ENCODE data around the gene DNM2.
"Not testable (repeated sequence)": the region's sequence is repeated elsewhere in the genome, so short reads cannot be mapped to it uniquely, and the experiment has no call there.

Gene DNM2

DNA sequence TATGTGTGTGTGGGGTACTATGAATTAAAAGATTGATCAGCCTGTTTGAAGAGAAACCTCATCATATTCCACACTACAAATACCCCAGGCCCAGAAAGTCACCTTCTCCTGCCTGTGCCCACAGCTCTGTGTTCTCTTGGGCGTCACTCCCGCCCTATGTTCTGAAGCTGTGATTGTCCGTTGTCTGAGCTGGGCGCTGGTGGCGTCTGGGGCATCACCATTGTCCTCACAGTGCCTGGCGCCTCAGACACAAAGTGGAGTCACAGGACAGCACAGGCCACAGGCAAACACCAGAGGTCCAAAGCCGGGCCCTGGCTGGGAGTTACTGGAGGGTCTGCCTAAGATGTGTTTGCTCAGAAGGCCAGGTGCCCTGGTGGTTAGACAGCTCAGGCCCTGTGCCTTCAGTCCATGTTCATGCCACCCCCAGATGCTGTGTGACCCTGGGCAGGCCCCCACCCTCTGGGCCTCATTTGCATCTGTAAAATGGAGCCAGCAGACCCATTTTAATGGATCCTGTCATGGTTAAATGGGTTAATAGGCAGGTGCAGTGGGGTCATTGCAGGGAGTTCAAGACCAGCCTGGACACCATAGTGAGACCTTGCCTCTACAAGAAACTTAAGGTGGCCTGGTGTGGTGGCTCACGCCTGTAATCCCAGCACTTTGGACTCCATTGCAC is 34.5 kb downstream of the DNM2 start:
- no peak for DNase-seq (ENCODE audit: low spot score)

DNA sequence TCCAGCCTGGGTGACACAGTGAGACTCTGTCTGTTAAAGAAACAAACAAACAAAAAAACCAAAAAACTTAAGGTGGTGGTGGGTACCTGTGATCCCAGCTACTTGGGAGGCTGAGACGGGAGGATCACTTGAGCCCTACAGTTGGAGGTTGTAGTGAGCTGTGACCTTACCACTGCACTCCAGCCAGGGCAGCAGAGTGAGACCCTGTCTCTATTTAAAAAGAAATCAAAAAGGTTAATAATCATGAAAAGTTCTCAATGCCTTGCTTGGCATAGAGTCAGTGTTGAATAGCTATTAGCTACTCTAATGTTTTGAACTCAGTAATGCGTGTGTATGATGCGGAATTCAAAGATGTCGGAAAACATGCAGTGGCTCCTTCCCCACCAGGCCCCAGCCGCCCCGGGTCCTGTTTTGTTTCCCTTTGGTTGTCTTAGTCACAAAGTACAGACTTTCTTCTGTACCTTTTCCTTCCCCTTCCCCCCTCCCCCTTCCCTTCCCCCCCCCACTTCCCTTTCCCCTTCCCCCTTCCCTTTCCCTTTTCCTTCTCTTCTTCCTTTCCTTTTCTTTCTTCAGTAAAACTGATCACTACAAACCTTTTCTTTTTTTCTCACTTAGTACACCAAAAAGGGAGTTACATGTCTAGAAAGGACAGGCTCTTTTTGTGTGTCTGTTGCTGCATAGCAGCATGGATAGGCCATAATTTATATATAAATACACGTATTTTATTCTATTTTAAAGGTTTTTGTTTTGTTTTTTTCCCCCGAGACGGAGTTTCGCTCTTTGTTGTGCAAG is 35.2 kb downstream of the DNM2 start:
- no peak for DNase-seq (ENCODE audit: low spot score)

GRCh38 chr19:10756371-10756770 is 38.5 kb downstream of the DNM2 start:
- no peak for DNase-seq (ENCODE audit: low spot score)

- DNase-seq (ENCODE audit: low spot score): no peak
Measured at GRCh38 chr19:10756791-10757190, 38.9 kb downstream of the DNM2 start.

GRCh38 chr19:10758050-10758449 is 40.2 kb downstream of the DNM2 start:
- not testable (repeated sequence) for DNase-seq (ENCODE audit: low spot score)

GRCh38 chr19:10758978-10759377 is 41.1 kb downstream of the DNM2 start:
- no peak for DNase-seq (ENCODE audit: low spot score)

DNA sequence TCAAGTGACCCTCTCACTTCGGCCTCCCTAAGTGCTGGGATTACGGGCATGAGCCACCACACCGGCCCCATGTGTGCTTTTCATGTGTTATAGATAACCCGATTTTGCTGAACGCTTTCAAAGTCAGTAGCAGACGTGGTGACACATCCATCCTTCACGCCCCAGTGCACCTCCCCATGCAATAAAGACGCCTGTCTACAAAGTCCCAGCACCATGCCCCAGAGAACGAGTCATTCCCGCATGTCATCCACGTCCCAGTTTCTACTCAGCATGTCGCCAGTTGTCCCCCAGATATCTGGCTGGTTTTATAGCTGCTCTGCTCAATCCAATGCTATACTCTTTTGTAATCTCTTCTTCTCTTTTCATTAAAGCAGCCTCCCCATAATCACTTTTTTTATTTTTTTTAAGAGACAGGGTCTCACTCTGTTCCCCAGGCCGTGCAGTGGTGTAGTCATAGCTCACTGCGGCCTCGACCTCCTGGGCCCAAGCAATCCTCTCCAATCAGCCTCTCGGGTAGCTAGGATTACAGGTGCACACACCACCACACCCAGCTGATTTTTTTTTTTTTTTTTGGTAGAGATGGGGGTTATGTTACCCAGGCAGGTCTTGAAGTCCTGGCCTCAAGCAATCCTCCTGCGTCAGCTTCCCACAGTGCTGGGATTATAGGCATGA is 42.5 kb downstream of the DNM2 start:
- DNase-seq (ENCODE audit: low spot score): peak; percentile 79

DNA sequence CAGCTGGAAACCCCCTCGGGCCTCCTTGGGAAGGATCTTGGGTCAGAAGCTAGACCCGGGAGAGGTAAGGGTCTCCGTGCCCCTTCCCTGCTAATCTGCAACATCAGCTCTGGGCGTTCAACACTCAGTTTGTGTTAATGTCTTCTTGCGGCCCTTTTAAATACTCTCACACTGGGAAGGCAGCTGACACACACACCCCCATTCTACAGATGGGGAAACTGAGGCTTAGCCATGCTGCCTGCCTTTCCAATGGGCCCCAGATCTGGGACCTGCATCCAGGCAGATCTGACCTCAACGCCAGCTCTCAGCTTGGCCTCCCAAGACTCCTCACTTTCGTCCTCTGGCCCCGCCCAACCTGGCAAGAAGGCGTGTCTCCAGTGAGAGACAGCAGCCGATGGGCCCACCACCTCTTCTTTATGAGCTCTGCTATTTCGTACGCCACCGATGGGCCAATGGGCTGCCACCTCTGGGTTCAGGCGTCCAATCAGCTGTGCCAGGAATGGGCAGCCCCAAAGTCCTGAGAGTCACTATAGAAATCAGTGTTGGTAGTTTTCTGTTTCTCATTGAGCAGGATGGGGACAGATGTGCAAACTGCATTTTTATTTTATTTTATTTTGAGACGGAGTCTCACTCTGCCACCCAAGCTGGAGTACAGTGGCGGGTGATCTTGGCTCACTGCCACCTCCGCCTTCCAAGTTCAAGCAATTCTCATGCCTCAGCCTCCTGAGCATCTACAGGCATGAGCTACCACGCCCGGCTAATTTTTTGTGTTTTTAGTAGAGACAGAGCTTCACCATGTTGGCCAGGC is 43.8 kb downstream of the DNM2 start:
- DNase-seq (ENCODE audit: low spot score): no peak

DNA sequence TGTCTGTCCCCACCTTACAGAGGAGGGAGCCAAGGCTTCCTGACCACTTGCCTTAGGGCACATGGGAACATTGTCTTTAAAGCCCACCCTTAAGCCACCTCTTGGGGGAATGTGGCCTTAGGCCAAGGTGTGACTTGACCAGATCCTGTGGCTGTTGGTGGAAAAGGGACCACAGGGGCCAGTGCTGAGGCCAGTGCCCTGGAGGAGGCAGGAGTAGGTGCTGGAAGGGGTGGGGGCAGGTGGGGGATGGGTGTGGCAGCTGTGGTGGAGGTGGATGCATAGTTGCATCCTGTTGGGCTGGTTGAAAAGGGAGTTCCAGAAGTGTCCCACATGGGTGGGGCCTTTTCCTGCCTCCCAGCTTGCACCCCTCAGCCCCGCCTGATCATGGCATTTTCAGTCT is 44.8 kb downstream of the DNM2 start:
- no peak for DNase-seq (ENCODE audit: low spot score)

DNA sequence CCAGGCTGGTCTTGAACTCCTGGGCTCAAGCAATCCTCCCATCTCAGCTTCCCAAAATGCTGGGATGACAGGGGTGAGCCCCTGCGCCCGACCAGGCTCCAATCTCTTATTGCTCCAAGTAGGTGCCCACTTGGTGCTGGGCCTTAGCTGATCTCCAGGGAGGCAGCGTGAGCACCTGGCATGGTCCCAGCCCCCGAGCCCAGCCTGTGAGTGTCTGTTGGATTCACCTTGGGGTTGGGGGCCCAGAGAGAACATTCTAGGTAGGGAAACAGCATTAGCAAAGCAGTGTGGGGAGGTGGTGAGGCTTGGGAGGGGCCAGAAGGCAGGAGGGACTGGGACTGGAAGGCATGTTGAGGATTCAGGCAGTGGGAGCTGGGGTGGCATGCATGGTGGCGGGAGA is 45.5 kb downstream of the DNM2 start:
- DNase-seq (ENCODE audit: low spot score): no peak

DNA sequence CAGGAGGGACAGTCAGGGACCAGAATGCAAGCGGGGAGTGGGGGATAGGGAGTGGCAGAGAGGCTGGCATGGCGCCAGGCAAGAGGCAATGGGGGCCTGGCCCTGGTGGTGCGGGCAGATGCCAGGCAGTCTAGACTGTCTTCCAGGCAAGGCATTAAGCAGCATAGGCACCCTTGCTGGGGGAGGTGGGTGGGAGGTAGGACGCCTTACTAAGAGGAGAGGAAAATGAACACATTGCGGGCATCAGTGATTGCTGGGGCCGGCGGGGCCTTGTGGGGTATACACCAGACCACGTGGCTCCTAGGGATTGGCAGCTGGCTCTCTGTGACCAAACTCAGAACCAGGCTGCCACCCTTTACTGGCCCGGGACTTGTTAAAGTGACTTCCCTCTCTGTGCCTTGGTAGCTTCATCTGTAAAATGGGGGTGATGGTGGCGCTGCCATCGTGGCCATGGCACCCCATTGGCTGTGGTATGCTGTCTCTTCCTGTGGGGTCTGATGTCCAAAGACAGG is 46.0 kb downstream of the DNM2 start:
- DNase-seq (ENCODE audit: low spot score): no peak

DNA sequence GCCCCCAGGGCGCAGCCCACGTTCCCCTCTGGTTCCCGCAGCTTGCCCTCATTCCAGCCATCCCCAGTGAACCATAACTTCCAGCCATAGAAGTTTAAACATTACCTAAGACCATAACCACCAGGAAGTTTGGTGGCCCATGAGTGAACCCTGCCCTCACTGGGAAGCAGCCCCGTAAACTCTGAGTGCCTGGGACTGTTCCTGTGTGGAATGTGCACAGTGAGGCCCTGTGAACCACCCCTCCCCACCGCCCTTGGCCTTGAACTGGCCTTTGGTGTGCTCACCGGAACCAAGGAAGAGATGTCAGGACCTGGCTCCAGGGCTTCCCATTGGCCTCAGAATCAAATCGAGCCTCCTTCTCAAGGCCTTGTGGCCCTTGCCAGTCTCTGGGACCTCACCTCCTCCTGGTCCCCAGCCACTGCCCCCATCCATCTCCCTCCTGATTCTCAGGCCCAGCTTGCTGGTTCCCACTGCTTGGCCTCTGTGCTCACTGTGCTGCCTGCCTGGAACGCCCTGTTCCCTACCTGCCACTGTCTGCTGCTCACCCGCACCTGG is 46.5 kb downstream of the DNM2 start:
- DNase-seq (ENCODE audit: low spot score): no peak

- DNase-seq (ENCODE audit: low spot score): no peak
Measured at GRCh38 chr19:10766049-10766623, 48.3 kb downstream of the DNM2 start.

DNA sequence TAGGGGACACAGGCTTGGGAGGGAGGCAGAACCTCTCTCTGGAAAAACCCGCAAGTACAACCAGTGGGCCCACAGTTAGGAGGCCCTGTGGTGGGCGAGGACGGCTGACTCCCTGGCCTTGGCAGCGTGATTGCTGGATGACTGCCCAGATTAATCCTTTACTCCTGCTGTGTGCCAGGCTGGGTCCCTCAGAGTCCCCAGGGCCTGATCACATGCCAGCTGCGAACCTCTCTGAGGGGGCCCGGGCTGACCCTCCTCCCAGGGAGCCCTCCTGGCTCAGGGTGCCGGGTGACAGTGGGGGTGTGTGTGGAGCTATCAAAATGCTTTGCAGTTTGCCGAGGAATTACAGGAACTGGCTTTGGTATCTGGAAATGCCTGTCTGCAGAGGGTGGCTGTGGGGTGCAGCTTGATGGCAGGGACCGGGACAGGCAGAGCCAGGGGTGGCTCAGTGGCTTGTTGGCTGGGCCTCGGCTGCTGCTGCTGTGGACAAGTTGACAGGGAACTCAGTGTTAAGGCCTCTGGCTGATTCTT is 48.9 kb downstream of the DNM2 start:
- DNase-seq (ENCODE audit: low spot score): no peak

DNA sequence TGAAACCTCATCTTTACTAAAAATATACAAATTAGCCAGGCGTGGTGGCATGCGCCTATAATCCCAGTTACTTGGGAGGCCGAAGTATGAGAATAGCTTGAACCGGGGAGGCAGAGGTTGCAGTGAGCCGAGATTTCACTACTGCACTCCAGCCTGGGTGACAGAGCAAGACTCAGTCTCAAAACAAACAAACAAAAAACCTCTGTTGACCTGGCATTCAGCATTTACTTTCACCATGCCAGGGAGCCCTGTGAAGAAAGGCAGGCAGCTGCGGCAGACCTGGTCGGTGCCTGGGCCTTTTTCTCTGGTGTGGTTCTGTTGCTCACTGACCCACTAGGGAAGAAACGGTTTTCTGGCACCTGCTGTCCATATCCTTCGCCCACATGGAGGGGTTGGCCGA is 49.8 kb downstream of the DNM2 start:
- DNase-seq (ENCODE audit: low spot score): no peak

GRCh38 chr19:10768369-10768768 is 50.5 kb downstream of the DNM2 start:
- DNase-seq (ENCODE audit: low spot score): no peak

DNA sequence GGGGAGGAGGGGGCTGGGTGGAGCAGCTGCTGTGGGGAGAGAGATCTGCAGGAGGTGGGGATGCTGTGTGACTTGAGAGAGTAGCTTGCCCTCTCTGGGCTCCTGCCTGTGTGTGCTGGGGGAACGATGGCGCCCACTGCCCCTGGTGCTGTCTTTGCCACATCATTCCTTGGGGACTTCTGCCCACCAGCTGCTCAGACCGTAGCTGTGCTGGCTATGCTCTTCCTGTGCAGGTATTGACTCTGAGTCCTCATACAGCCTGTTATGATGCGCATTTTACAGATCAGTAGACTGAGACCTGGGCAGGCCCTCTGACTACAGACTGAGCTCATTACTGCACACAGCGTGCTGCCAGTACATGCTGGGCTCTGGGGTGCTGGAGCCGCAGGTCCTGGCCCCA is 51.1 kb downstream of the DNM2 start:
- no peak for DNase-seq (ENCODE audit: low spot score)

DNA sequence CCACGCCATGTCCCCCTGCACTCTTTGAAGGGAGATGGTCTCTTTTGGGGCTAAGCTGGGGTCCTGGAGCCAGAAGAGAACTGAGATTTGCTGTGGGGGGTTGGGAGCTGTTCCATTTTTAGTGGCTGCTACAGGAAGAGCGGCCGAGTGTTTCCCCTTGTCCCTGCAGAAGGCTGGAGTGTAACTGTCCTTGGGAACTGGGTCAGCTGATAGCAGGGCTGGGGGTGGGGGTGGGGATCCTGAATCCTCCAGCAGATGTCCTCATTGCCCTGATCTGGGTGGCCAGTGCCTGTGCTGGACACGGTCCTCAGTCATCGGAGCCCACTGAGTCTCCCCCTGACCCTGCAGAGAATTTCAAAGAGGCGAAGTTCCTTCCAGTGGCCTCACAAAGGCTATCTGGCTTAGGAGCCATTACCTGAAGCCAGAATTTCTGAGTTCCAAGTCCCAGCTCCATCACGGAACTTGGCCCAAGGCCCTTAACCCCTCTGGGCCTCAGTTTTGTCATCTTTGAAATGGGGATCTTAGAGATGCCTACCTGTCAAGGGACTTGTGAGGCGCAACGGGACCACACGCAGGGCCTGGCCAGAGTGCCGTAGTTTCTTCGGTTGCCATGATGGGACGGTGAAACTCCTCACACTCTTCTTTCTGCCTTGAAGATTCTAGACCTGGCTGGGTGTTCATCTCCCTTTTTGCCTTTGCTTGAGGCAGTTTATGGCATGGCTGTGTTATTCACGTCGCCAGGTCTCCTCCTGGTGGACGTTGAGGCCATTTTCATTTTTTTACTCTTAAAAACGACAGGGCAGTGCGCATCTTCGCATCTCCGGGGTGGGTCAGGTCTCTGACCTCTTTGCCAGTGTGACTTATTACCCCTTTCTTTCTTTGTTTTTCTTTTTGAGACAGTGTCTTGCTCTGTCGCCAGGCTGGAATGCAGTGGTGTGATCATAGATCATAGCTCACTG is 51.9 kb downstream of the DNM2 start:
- DNase-seq (ENCODE audit: low spot score): peak; percentile 83

DNA sequence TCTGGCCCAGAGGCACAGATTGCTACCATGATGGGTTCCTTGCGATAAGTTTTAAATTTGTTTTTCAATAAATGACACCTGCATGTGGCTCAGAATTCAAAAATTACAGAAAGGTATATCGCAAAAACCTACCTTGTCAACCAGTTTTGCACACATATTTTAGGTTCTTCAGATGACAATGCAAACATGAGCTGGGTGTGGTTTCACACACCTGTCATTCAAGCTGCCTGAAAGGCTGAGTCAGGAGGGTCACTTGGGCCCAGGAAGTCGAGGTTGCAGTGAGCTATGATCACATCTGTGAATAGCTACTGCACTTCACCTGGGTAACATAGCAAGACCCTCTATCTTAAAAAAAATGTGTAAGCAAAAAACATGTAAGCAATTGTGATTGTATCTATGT is 56.1 kb downstream of the DNM2 start:
- DNase-seq (ENCODE audit: low spot score): no peak

DNA sequence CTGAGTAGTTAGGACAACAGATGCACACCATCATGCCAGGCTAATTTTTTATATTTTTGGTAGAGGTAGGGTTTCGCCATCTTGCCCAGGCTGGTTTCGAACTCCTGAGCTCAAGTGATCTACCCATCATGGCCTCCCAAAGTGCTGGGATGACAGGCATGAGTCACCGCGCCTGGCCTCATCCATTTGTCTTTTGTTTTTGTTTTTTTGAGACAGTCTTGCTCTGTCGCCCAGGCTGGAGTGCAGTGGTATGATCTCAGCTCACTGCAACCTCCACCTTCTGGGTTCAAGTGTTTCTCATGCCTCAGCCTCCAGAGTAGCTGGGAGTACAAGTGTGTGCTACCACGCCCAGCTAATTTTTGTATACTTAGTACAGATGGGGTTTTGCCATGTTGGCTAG is 57.0 kb downstream of the DNM2 start:
- DNase-seq (ENCODE audit: low spot score): no peak
